H1 (cell line): ENCODE measurements around the gene GAST. TPM values are rescaled to one million over a fixed set of nuclear protein-coding genes. Genes with fewer than 3 reads are reported as not detected.

Source experiments
- CTCF ChIA-PET: fragments of 300-600 bp; sonication (Branson Sonifier 250); formaldehyde crosslinking; loops from one replicate; lab custom pipeline; 2021; ENCODE audit not compliant: partially characterized antibody; lab: Charles Lee
- POLR2A ChIA-PET: fragments of 300-600 bp; sonication (Branson Sonifier 250); formaldehyde crosslinking; loops from one replicate; lab custom pipeline; 2021; ENCODE audit warnings: inconsistent platforms; ENCODE audit not compliant: partially characterized antibody; lab: Charles Lee
- DNase-seq, 2 experiments: peaks; one replicate each; pipeline versions ENCODE4 v3.0.0 to v3.0.0-alpha.2; 2010 to 2022; ENCODE audit warnings: low spot score in 2 of 2, low read depth in 1 of 2, mixed read lengths in 1 of 2
- FAIRE-seq: peaks from 2 replicates; lab custom pipeline; 2011; peaks lifted over from hg19 to GRCh38; lab: Jason Lieb, UNC
- H2AFZ ChIP-seq: 2 replicates; pipeline ENCODE4 v1.8.1; 2012; ENCODE audit warnings: low read length, inconsistent platforms
- H2AK5ac ChIP-seq: 2 replicates; pipeline ENCODE4 v1.6.1; 2013; ENCODE audit warnings: low read depth, low read length
- H2BK120ac ChIP-seq: replicated peaks from 2 replicates; pipeline ENCODE3; 2013; ENCODE audit warnings: low read depth, low read length, inconsistent platforms
- H2BK12ac ChIP-seq: 2 replicates; pipeline ENCODE4 v1.6.1; 2013; ENCODE audit warnings: low read depth, low read length
- H2BK15ac ChIP-seq: 2 replicates; pipeline ENCODE4 v1.6.1; 2013; ENCODE audit warnings: low read length
- H2BK20ac ChIP-seq: 2 replicates; pipeline ENCODE4 v1.6.1; 2013; ENCODE audit warnings: low read length
- H2BK5ac ChIP-seq: 2 replicates; pipeline ENCODE4 v1.6.1; 2013; ENCODE audit warnings: low read depth, low read length
- H3K14ac ChIP-seq: 2 replicates; pipeline ENCODE4 v1.6.1; 2013; ENCODE audit warnings: inconsistent platforms; ENCODE audit not compliant: insufficient read length
- H3K18ac ChIP-seq: 2 replicates; pipeline ENCODE4 v1.6.1; 2013; ENCODE audit warnings: low read length; ENCODE audit errors: extremely low read depth
- H3K23ac ChIP-seq: 2 replicates; pipeline ENCODE4 v1.6.1; 2013; ENCODE audit warnings: inconsistent platforms; ENCODE audit not compliant: insufficient read length
- H3K23me2 ChIP-seq: 2 replicates; pipeline ENCODE4 v1.6.1; 2013; ENCODE audit warnings: low read depth, low read length
- H3K27ac ChIP-seq: 2 replicates; pipeline ENCODE4 v1.6.1; 2011; ENCODE audit warnings: low read depth, low read length, inconsistent platforms
- H3K27me3 ChIP-seq, 4 experiments: replicated peaks in 1 of 4; 1 replicate in 1 of 4; 2 replicates in 3 of 4; pipeline versions ENCODE4 v1.6.1 to v1.8.1; 2011 to 2013; ENCODE audit warnings: low read length in 3 of 4, mild to moderate bottlenecking in 3 of 4, inconsistent platforms in 2 of 4, mixed read lengths in 2 of 4, moderate library complexity in 1 of 4; ENCODE audit not compliant: control insufficient read depth in 3 of 4, insufficient read depth in 3 of 4; ENCODE audit errors: extremely low read depth in 1 of 4
- H3K36me3 ChIP-seq, 4 experiments: 2 replicates each; pipeline versions ENCODE4 v1.6.1 to v1.8.1; 2011 to 2013; ENCODE audit warnings: mild to moderate bottlenecking in 4 of 4, low read length in 3 of 4, moderate library complexity in 2 of 4, control low read depth in 1 of 4, inconsistent platforms in 1 of 4; ENCODE audit not compliant: insufficient read depth in 4 of 4, control insufficient read depth in 2 of 4
- H3K4ac ChIP-seq: replicated peaks from 2 replicates; pipeline ENCODE3; 2013; ENCODE audit warnings: low read length, low read depth, mixed read lengths, inconsistent platforms; ENCODE audit not compliant: insufficient read length
- H3K4me1 ChIP-seq, 4 experiments: replicated peaks in 1 of 4; 1 replicate in 1 of 4; 2 replicates in 3 of 4; pipeline versions ENCODE4 v1.6.1 to v1.8.1; 2011 to 2013; ENCODE audit warnings: low read length in 3 of 4, inconsistent platforms in 2 of 4, mixed read lengths in 1 of 4; ENCODE audit not compliant: insufficient read depth in 4 of 4, control insufficient read depth in 3 of 4
- H3K4me2 ChIP-seq, 2 experiments: 2 replicates each; pipeline versions ENCODE4 v1.6.1 to v1.8.1; 2011 to 2013; ENCODE audit warnings: low read depth in 2 of 2, low read length in 2 of 2, control low read depth in 1 of 2, inconsistent platforms in 1 of 2, mild to moderate bottlenecking in 1 of 2; ENCODE audit not compliant: insufficient read depth in 1 of 2
- H3K4me3 ChIP-seq, 4 experiments: fragments of 200-600, 300-600 bp in 1 of 4; sonication (generic), shearing (Covaris generic), sonication (Bioruptor Twin) in 1 of 4; 2 replicates each; pipeline versions ENCODE4 v1.5.1 to v1.8.1; 2011 to 2016; ENCODE audit warnings: low read length in 4 of 4, low read depth in 3 of 4, control low read depth in 2 of 4, inconsistent platforms in 2 of 4, mild to moderate bottlenecking in 2 of 4, mixed read lengths in 1 of 4, moderate library complexity in 1 of 4; ENCODE audit not compliant: insufficient read depth in 2 of 4; ENCODE audit errors: extremely low read depth in 1 of 4
- H3K56ac ChIP-seq: replicated peaks from 2 replicates; pipeline ENCODE3; 2013; ENCODE audit warnings: low read depth, mild to moderate bottlenecking, mixed read lengths, low read length, inconsistent platforms; ENCODE audit not compliant: insufficient read length
- H3K79me1 ChIP-seq: 2 replicates; pipeline ENCODE4 v1.6.1; 2013; ENCODE audit warnings: low read depth, low read length, control low read depth
- H3K79me2 ChIP-seq, 2 experiments: 2 replicates each; pipeline versions ENCODE4 v1.6.1 to v1.8.1; 2012 to 2013; ENCODE audit warnings: low read length in 2 of 2, mild to moderate bottlenecking in 2 of 2, inconsistent platforms in 1 of 2; ENCODE audit not compliant: insufficient read depth in 2 of 2, control insufficient read depth in 1 of 2
- H3K9ac ChIP-seq, 4 experiments: replicated peaks in 1 of 4; 1 replicate in 1 of 4; 2 replicates in 3 of 4; pipeline versions ENCODE4 v1.6.1 to v1.8.1; 2011 to 2013; ENCODE audit warnings: low read depth in 3 of 4, low read length in 3 of 4, control low read depth in 2 of 4, mild to moderate bottlenecking in 2 of 4, moderate library complexity in 2 of 4, inconsistent platforms in 1 of 4; ENCODE audit errors: extremely low read depth in 1 of 4
- H3K9me3 ChIP-seq, 2 experiments: 2 replicates each; pipeline versions ENCODE4 v1.6.1 to v1.8.1; 2012 to 2013; ENCODE audit warnings: mild to moderate bottlenecking in 2 of 2, moderate library complexity in 2 of 2, control low read depth in 1 of 2, inconsistent platforms in 1 of 2, low read depth in 1 of 2, low read length in 1 of 2, mixed read lengths in 1 of 2; ENCODE audit not compliant: insufficient read depth in 2 of 2
- H4K20me1 ChIP-seq, 2 experiments: replicated peaks in 1 of 2; 2 replicates each; pipeline versions ENCODE3 to v1.8.1; 2011 to 2013; ENCODE audit warnings: inconsistent platforms in 2 of 2, low read length in 2 of 2, mild to moderate bottlenecking in 1 of 2; ENCODE audit not compliant: insufficient read depth in 2 of 2, control insufficient read depth in 1 of 2
- H4K5ac ChIP-seq: 2 replicates; pipeline ENCODE4 v1.6.1; 2013; ENCODE audit warnings: low read length, low read depth, mixed read lengths, inconsistent platforms; ENCODE audit not compliant: insufficient read length
- H4K8ac ChIP-seq: 2 replicates; pipeline ENCODE4 v1.8.0; 2013; ENCODE audit warnings: mild to moderate bottlenecking, moderate library complexity, low read length, inconsistent platforms; ENCODE audit not compliant: insufficient read depth; ENCODE audit errors: extremely low read depth
- H4K91ac ChIP-seq: replicated peaks from 2 replicates; pipeline ENCODE3; 2013; ENCODE audit warnings: low read length, mixed read lengths, inconsistent platforms; ENCODE audit not compliant: insufficient read length
- ASH2L ChIP-seq: fragments of 200-600, 300-600 bp; sonication (generic); IDR thresholded peaks from one replicate; pipeline ENCODE4 v1.7.1; 2017; ENCODE audit warnings: low read length
- CREB1 ChIP-seq: IDR thresholded peaks from 2 replicates; pipeline ENCODE4 v1.6.1; 2012; ENCODE audit warnings: inconsistent platforms
- EGR1 ChIP-seq: IDR thresholded peaks from 2 replicates; pipeline ENCODE4 v1.6.1; 2011; ENCODE audit warnings: low read depth, low read length, borderline replicate concordance
- EZH2 ChIP-seq: fragments of 200-600 bp; sonication (generic); IDR thresholded peaks from 2 replicates; pipeline ENCODE4 v1.7.1; 2012; ENCODE audit warnings: low read depth, mild to moderate bottlenecking, moderate library complexity, low read length, inconsistent platforms; ENCODE audit not compliant: severe bottlenecking
- NANOG ChIP-seq: IDR thresholded peaks from 2 replicates; pipeline ENCODE4 v1.6.1; 2011; ENCODE audit warnings: low read length, low read depth, mild to moderate bottlenecking, inconsistent platforms; ENCODE audit not compliant: insufficient read depth, poor library complexity, severe bottlenecking
- POLR2AphosphoS5 ChIP-seq: IDR thresholded peaks from 2 replicates; pipeline ENCODE4 v1.6.1; 2011; ENCODE audit warnings: low read depth, low read length
- RBBP5 ChIP-seq: IDR thresholded peaks from 2 replicates; pipeline ENCODE4 v1.7.1; 2012; ENCODE audit warnings: low read depth, mild to moderate bottlenecking, inconsistent platforms, low read length, moderate library complexity, borderline replicate concordance
- RFX5 ChIP-seq: IDR thresholded peaks from 2 replicates; pipeline ENCODE4 v1.6.1; 2011; ENCODE audit warnings: low read depth, low read length, improper control_type of control experiment, borderline replicate concordance
- TBP ChIP-seq: IDR thresholded peaks from 2 replicates; pipeline ENCODE4 v1.6.1; 2011; ENCODE audit warnings: low read depth, low read length, improper control_type of control experiment
- YY1 ChIP-seq: IDR thresholded peaks from 2 replicates; pipeline ENCODE4 v1.6.1; 2011; ENCODE audit warnings: low read depth, mild to moderate bottlenecking, low read length
- WGBS, 2 experiments: shearing (Covaris generic) in 1 of 2; methylation state at CpG; one replicate each; pipeline versions ENCODE4 v1.1.6 to v1.1.7; 2013 to 2015; ENCODE audit warnings: low lambda C conversion rate in 2 of 2, mixed read lengths in 2 of 2, inconsistent platforms in 1 of 2, low coverage in 1 of 2, missing lambda C conversion rate in 1 of 2; ENCODE audit not compliant: insufficient replicate concordance in 2 of 2, insufficient coverage in 1 of 2, insufficient read length in 1 of 2; ENCODE audit errors: extremely low coverage in 1 of 2, missing lambda C conversion rate in 1 of 2; 5-methylcytosine and 5-hydroxymethylcytosine counted together
- polyA plus RNA-seq, 7 experiments: library from polyadenylated mRNA; depleted of rRNA in 3 of 7; stranded (reverse) in 5 of 7; unstranded in 2 of 7; fragments of >200 nt in 5 of 7; fragments of 200-250 nt in 2 of 7; gene quantifications; 1 replicate in 5 of 7; 2 replicates in 1 of 7; 4 replicates in 1 of 7; pipeline versions ENCODE4 v1.2.1 to v1.2.3, GENCODE V29; 2011 to 2013; ENCODE audit warnings: missing spikeins in 2 of 7, mixed read lengths in 2 of 7
- total RNA-seq: library from RNA; stranded (reverse); fragmentation: NEBNext Ultra II Directional; extraction: Animal tissue kit (Norgen Biotek cat#: 25700); gene quantifications from 2 replicates; pipeline ENCODE4 v1.2.1, GENCODE V29; 2021
- TF ChIP-seq, protein P1 (sequence below): IDR thresholded peaks from 2 replicates; pipeline ENCODE4 v1.6.1; 2012; ENCODE audit warnings: low read length, inconsistent platforms
- TF ChIP-seq, protein P2 (sequence below): IDR thresholded peaks from 2 replicates; pipeline ENCODE4 v1.6.1; 2011; ENCODE audit warnings: low read length, improper control_type of control experiment

Gene GAST
- total and polyA plus RNA-seq, 2 of the 8 experiments (the other 6 are each of a cell fraction or from before 2014, with no cell fraction given) = not detected

DNA sequence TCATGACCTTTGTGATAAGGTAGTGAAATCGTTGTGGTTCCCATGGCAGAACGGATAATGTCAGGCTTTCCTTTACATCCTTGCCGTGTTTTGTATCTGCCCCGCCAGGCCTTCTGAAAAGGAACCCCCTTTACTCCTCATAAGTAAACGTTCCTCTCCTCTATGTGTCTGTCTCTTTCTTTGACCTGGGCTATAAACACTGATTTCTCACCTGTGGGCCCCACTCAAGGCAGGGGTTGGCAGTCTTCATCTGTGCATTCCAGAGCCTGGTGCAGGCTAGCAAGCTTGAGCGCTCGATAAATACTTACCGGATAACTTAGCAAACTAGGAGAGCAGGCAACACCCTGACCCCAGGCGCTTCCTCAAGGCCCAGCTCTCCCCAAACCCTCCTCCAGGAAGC, 29.6 kb downstream of the GAST start:
- no peak overlapping the region for H3K14ac ChIP-seq
- H3K4me2 ChIP-seq = no peak overlapping the region
- POLR2A ChIA-PET = interaction anchor here (0.6 to 5.2 kb wide), 8 partner anchors 9 to 131 kb away, joined by 3 to 19 read pairs (median 4); partner anchors contain the start of gene JUP
- no peak overlapping the region for H3K9ac ChIP-seq
- no peak overlapping the region for H2BK15ac ChIP-seq
- H3K4ac ChIP-seq = no peak overlapping the region
- H2BK5ac ChIP-seq = no peak overlapping the region
- CTCF ChIA-PET = interaction anchor here (0.7 to 5.9 kb wide), 4 partner anchors 11 to 60 kb away, joined by 3 to 39 read pairs (median 4); no protein-coding TSS in a partner anchor
- WGBS, 2 experiments = 87% methylated on average over 9 of the region's 9 CpGs; no CpG with 5 or more reads in 1 of the 2 experiments
- no peaks in the 10 kb centered on the region for H4K20me1 ChIP-seq
- H2AFZ ChIP-seq = no peak overlapping the region
- H3K27ac ChIP-seq = no peak overlapping the region
- H3K27me3 ChIP-seq = peaks cover 0 to 14% (median 5%) of the 10 kb centered on the region in 4 experiments; a peak in 5 of 7 replicates
- H2AK5ac ChIP-seq = no peak overlapping the region
- no peak overlapping the region for H3K18ac ChIP-seq
- H2BK120ac ChIP-seq = no peak overlapping the region
- no peak for DNase-seq
- H3K9me3 ChIP-seq = no peaks in the 10 kb centered on the region
- H3K4me3 ChIP-seq = no peak overlapping the region
- H4K5ac ChIP-seq = no peak overlapping the region
- no peak overlapping the region for H4K91ac ChIP-seq
- H3K79me2 ChIP-seq = no peaks in the 10 kb centered on the region
- H3K23ac ChIP-seq = no peak overlapping the region
- H4K8ac ChIP-seq = no peak overlapping the region; the same call in 1 of the 2 replicates
- peaks cover 0 to 9% (median 7%) of the 10 kb centered on the region in 4 experiments; a peak in 6 of 7 replicates for H3K4me1 ChIP-seq
- H2BK20ac ChIP-seq = no peak overlapping the region
- FAIRE-seq = no peak
- no peak overlapping the region for H3K56ac ChIP-seq
- H3K23me2 ChIP-seq = no peaks in the 10 kb centered on the region
- no peaks in the 10 kb centered on the region for H3K36me3 ChIP-seq
- no peak overlapping the region for H2BK12ac ChIP-seq
- H3K79me1 ChIP-seq = no peaks in the 10 kb centered on the region
- TF ChIP-seq CREB1 (no peak), POLR2AphosphoS5 (no peak), ASH2L (no peak), YY1 (no peak), TBP (no peak), EGR1 (no peak), RBBP5 (no peak), NANOG (no peak), RFX5 (no peak), EZH2 (no peak)
- TF ChIP-seq, protein P1, sequence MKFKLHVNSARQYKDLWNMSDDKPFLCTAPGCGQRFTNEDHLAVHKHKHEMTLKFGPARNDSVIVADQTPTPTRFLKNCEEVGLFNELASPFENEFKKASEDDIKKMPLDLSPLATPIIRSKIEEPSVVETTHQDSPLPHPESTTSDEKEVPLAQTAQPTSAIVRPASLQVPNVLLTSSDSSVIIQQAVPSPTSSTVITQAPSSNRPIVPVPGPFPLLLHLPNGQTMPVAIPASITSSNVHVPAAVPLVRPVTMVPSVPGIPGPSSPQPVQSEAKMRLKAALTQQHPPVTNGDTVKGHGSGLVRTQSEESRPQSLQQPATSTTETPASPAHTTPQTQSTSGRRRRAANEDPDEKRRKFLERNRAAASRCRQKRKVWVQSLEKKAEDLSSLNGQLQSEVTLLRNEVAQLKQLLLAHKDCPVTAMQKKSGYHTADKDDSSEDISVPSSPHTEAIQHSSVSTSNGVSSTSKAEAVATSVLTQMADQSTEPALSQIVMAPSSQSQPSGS = no peak
- TF ChIP-seq, protein P2, sequence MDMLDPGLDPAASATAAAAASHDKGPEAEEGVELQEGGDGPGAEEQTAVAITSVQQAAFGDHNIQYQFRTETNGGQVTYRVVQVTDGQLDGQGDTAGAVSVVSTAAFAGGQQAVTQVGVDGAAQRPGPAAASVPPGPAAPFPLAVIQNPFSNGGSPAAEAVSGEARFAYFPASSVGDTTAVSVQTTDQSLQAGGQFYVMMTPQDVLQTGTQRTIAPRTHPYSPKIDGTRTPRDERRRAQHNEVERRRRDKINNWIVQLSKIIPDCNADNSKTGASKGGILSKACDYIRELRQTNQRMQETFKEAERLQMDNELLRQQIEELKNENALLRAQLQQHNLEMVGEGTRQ = no peak
